Right lobe of liver (tissue), 6 donors: ENCODE measurements around the gene YAP1. TPM values are rescaled to one million over a fixed set of nuclear protein-coding genes. Genes with fewer than 3 reads are reported as not detected.
"Not testable (repeated sequence)": the region's sequence is repeated elsewhere in the genome, so short reads cannot be mapped to it uniquely, and the experiment has no call there.

Experiments
- ATAC-seq, 4 donors: fragments of 200-7000 bp; cut with Tn5 transposase; one replicate each; pipeline ENCODE4 v1.9.1; 2020; ENCODE audit warnings: mild to moderate bottlenecking in 4 of 4, moderate library complexity in 4 of 4
- DNase-seq, 3 donors: peaks; one replicate each; pipeline ENCODE4 v3.0.0-alpha.2; 2020
- H3K27ac ChIP-seq, 3 donors: fragments of 200-600 bp; one replicate each; pipeline ENCODE4 v1.8.0; 2022
- H3K27me3 ChIP-seq, 2 donors: fragments of 200-600 bp; one replicate each; pipeline ENCODE4 v1.8.0; 2022
- H3K36me3 ChIP-seq, 4 donors: fragments of 200-600 bp; sonication (generic) in 1 of 4; one replicate each; pipeline versions ENCODE4 v1.5.1 to v1.8.0; 2017 to 2022; ENCODE audit warnings: control low read depth in 1 of 4
- H3K4me1 ChIP-seq, 4 donors: fragments of 200-600 bp; sonication (generic) in 1 of 4; one replicate each; pipeline versions ENCODE4 v1.5.1 to v1.8.0; 2017 to 2022; ENCODE audit warnings: control low read depth in 1 of 4
- H3K4me3 ChIP-seq, 3 donors: fragments of 200-600 bp; one replicate each; pipeline ENCODE4 v1.8.0; 2022
- H3K9me3 ChIP-seq, 4 donors: fragments of 200-600 bp; sonication (generic) in 1 of 4; one replicate each; pipeline versions ENCODE4 v1.5.1 to v1.8.0; 2017 to 2022; ENCODE audit warnings: control low read depth in 1 of 4
- CTCF ChIP-seq, 4 donors: fragments of 200-600 bp in 3 of 4; fragments of 450-650 bp in 1 of 4; IDR thresholded peaks; one replicate each; pipeline versions ENCODE4 v1.5.1 to v1.8.0; 2016 to 2022; ENCODE audit warnings: antibody characterized with exemption in 4 of 4, mild to moderate bottlenecking in 2 of 4
- POLR2A ChIP-seq: fragments of 450-650 bp; IDR thresholded peaks from one replicate; pipeline ENCODE4 v1.6.1; 2017; ENCODE audit warnings: antibody characterized with exemption, mild to moderate bottlenecking
- WGBS: methylation state at CpG from one replicate; pipeline ENCODE4 v1.1.6; 2018; ENCODE audit warnings: low coverage, low lambda C conversion rate; ENCODE audit not compliant: insufficient coverage; ENCODE audit errors: missing lambda C conversion rate; 5-methylcytosine and 5-hydroxymethylcytosine counted together
- intact Hi-C, 2 donors: fragments of 100-400 bp; cut with DNase I; formaldehyde crosslinking; loops; one replicate each; pipeline versions ENCODE4 v1.11.2 to v1.14.1; 2022
- total RNA-seq, 6 experiments: library from RNA; depleted of rRNA in 2 of 6; stranded (reverse); fragments of >200 nt in 2 of 6; fragmentation: NEBNext Ultra II Directional in 3 of 6; extraction: Animal tissue kit (Norgen Biotek cat#: 25700) in 3 of 6; gene quantifications; one replicate each; pipeline versions ENCODE4 v1.1.0 to v1.2.4, GENCODE V29; 2016 to 2023
- donor health status: DM: no; HTN: yes; CAD: no.
- donor health status: DM: no; HTN: no; CAD: no.
- donor health status: DM: no; HTN: no; CAD: no.
- donor health status: DM: no; HTN: yes; CAD: no.
- donor health status: DM: no; HTN: yes; CAD: no.

Gene YAP1
- total RNA-seq, 6 experiments from 2014 or later: 17.9 to 60.5 (median 36.3) TPM

- DNase-seq: no peak
- WGBS: 84% methylated on average over 4 of the region's 5 CpGs
- H3K4me3 ChIP-seq: no peak overlapping the region
- H3K4me1 ChIP-seq: no peaks in the 10 kb centered on the region
- no peaks in the 10 kb centered on the region for H3K36me3 ChIP-seq
- no peaks in the 10 kb centered on the region for H3K9me3 ChIP-seq
- peak in 2 of 4 donors; percentile 22 to 28 for ATAC-seq
- H3K27me3 ChIP-seq: no peaks in the 10 kb centered on the region
- TF ChIP-seq CTCF (IDR thresholded peaks at IDR 0.05) (peak in 2 of 4 donors; percentile 29 to 41), POLR2A (no peak)
- no peak overlapping the region for H3K27ac ChIP-seq
- intact Hi-C loops: no loop called here
These were observed 143.8 kb downstream of the YAP1 start for GRCh38 chr11:102254047-102254446.

GRCh38 chr11:102256251-102256650 lies 146.0 kb downstream of the YAP1 start:
- Histone ChIP-seq H3K36me3 (no peaks in the 10 kb centered on the region), H3K27me3 (no peaks in the 10 kb centered on the region), H3K4me1 (no peaks in the 10 kb centered on the region), H3K4me3 (no peak overlapping the region), H3K27ac (no peak overlapping the region), H3K9me3 (no peaks in the 10 kb centered on the region)
- ATAC-seq (no peak), DNase-seq (no peak)
- intact Hi-C loops: no loop called here
- WGBS: 65% methylated on average over 3 of the region's 4 CpGs
- TF ChIP-seq CTCF (IDR thresholded peaks at IDR 0.05) (no peak), POLR2A (no peak)

GRCh38 chr11:102260241-102260640 lies 150.0 kb downstream of the YAP1 start:
- WGBS: 71% methylated on average over 2 of the region's 2 CpGs
- intact Hi-C loops: no loop called here
- Histone ChIP-seq H3K4me3 (no peak overlapping the region), H3K27ac (no peak overlapping the region), H3K4me1 (no peaks in the 10 kb centered on the region), H3K9me3 (no peaks in the 10 kb centered on the region), H3K36me3 (no peaks in the 10 kb centered on the region), H3K27me3 (no peaks in the 10 kb centered on the region)
- ATAC-seq (no peak), DNase-seq (no peak)
- TF ChIP-seq POLR2A (no peak), CTCF (IDR thresholded peaks at IDR 0.05) (no peak)

GRCh38 chr11:102263379-102264003 lies 153.2 kb downstream of the YAP1 start:
- ATAC-seq (no peak), DNase-seq (no peak)
- H3K9me3 ChIP-seq: no peaks in the 10 kb centered on the region
- no peak for TF ChIP-seq CTCF (IDR thresholded peaks at IDR 0.05)
- H3K27me3 ChIP-seq: no peaks in the 10 kb centered on the region
- no peak overlapping the region for H3K27ac ChIP-seq
- H3K36me3 ChIP-seq: no peaks in the 10 kb centered on the region
- 96% methylated on average over 3 of the region's 3 CpGs for WGBS
- intact Hi-C loops: no loop called here
- H3K4me3 ChIP-seq: no peak overlapping the region
- H3K4me1 ChIP-seq: no peaks in the 10 kb centered on the region

- DNase-seq, H3K36me3 ChIP-seq, ATAC-seq, H3K27ac ChIP-seq, H3K9me3 ChIP-seq, intact Hi-C loops, H3K27me3 ChIP-seq, H3K4me1 ChIP-seq, H3K4me3 ChIP-seq: not testable (repeated sequence)
- 84% methylated on average over 4 of the region's 5 CpGs for WGBS
These were observed 154.5 kb downstream of the YAP1 start for GRCh38 chr11:102264704-102265103.
